ENCODE measurements around the gene SLC40A1.

SLC40A1 gene

DNA sequence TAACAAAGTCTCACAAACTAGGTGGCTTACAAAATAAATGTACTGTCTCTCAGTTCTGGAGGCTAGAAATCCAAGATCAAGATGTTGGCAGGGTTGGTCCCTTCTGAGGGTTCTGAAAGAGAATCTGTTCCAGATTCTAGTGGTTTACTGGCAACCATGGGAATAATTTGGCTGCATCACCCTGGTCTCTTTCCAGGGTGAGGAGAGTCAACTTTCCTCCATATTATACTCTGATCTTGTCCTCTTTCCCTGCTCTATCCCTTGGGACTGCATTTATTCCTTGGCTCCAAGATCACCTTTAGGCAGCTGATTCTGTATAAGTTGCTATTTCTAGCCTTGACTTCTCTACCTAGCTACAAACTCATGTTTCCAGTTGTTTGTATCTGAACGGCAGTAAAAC lies 35.2 kb downstream of the SLC40A1 start:
- Histone ChIP-seq H3K27me3 (ENCODE audit: insufficient read depth, low read length) (no peaks in the 10 kb centered on the region), H3K36me3 (ENCODE audit: insufficient read depth, low read depth, low read length) (no peaks in the 10 kb centered on the region), H3K4me1 (ENCODE audit: insufficient read depth, low read length) (no peaks in the 10 kb centered on the region), H3K9ac (ENCODE audit: low read depth, low read length) (no peak overlapping the region), H3K4me3 (ENCODE audit: low read length) (no peak overlapping the region), H3K9me3 (ENCODE audit: insufficient read depth, low read depth, low read length) (no peaks in the 10 kb centered on the region), H3K27ac (ENCODE audit: low read length) (no peak overlapping the region)

DNA sequence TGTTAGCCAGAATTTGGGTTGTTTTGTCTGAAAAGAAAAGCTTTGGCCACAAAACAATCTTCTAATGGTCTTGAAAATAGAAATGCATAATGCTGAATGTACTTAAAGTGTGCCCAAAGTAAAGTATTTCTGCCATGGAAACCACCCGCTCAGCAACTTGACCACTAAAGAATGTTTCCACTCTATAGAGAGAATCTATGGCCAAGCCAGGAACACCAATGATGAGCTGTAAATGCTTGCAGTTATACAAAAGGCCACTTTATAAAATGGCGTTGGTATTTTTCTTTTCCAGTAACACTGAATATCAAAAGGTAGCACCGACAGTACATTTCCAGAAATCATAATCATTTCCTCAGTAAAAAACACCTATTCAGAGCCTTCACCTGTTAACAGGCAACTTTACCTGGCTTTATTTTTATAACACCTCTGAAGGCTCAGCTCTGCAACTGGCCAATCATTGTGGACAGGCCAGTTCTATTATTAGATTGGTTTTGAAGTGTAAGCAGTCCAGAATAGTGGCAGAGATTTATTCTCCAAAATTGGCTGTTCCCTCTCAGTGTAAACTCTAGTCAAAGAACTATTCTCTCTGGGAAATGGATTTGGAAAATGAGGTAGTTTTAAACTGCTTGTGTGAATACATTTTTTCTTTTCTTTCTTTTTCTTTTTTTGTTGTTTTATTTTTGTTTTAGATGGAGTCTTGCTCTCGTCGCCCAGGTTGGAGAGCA lies 36.1 kb downstream of the SLC40A1 start:
- H3K36me3 ChIP-seq (ENCODE audit: insufficient read depth, low read depth, low read length): no peaks in the 10 kb centered on the region
- H3K27ac ChIP-seq (ENCODE audit: low read length): no peak overlapping the region
- H3K4me1 ChIP-seq (ENCODE audit: insufficient read depth, low read length): no peaks in the 10 kb centered on the region
- no peaks in the 10 kb centered on the region for H3K9me3 ChIP-seq (ENCODE audit: insufficient read depth, low read depth, low read length)
- no peak overlapping the region for H3K4me3 ChIP-seq (ENCODE audit: low read length)
- H3K27me3 ChIP-seq (ENCODE audit: insufficient read depth, low read length): no peaks in the 10 kb centered on the region
- H3K9ac ChIP-seq (ENCODE audit: low read depth, low read length): no peak overlapping the region

DNA sequence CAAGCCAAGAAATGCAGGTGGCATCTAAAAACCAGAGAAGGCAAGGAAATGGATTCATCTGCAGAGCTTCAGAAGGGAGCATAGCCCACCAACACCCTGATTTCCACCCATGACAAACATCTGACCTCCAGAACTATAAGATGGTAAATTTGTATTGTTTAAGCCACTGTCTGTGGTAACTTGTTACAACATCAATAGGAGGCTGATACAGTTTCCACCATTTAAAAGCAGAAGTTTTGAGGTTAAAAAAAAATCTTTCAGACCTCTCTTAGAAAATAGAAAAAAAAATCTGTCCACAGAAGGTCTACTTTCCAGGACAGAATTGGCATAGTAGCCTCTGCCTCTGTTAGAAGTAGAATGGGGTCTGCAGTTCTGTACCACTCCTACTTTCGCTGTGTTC lies 37.2 kb downstream of the SLC40A1 start:
- H3K9me3 ChIP-seq (ENCODE audit: insufficient read depth, low read depth, low read length): no peaks in the 10 kb centered on the region
- no peak overlapping the region for H3K4me3 ChIP-seq (ENCODE audit: low read length)
- H3K9ac ChIP-seq (ENCODE audit: low read depth, low read length): no peak overlapping the region
- no peaks in the 10 kb centered on the region for H3K4me1 ChIP-seq (ENCODE audit: insufficient read depth, low read length)
- no peaks in the 10 kb centered on the region for H3K27me3 ChIP-seq (ENCODE audit: insufficient read depth, low read length)
- no peaks in the 10 kb centered on the region for H3K36me3 ChIP-seq (ENCODE audit: insufficient read depth, low read depth, low read length)
- no peak overlapping the region for H3K27ac ChIP-seq (ENCODE audit: low read length)

DNA sequence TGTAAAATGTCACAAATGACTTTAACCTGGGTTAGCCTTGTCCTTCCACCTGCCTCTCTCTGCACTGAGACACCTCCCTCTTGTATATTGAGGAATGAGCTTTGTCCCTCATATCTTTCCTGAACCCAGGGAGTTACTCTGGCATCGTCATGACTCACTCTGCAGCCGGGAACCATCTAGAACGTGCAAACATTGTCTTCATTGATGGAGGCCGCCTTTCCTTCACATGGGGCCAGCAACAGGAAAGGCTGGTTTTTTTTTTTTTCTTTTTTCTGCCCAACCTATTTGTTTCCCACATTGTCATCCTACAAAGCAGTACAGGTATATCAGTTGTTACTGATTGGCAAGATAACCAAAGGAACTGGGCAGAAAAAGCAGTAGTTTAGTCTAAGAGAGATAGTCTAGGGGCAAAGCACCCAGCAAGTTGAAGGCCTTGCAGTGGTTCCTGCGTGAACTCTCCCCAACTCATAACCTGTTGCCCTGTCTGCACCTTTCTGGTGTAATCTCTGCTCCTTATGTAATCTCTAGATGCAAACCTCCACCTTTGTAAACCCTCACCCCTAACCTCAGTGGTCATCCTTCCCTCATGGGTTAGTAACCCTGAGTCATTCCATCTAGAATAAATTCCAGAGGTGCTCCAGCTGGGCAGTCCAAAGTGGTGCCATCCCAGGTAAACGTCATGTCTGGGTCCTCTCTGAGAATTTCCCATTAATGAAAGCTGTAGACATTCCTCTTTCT lies 38.3 kb downstream of the SLC40A1 start:
- no peak overlapping the region for H3K9ac ChIP-seq (ENCODE audit: low read depth, low read length)
- no peaks in the 10 kb centered on the region for H3K36me3 ChIP-seq (ENCODE audit: insufficient read depth, low read depth, low read length)
- H3K4me3 ChIP-seq (ENCODE audit: low read length): no peak overlapping the region
- H3K27ac ChIP-seq (ENCODE audit: low read length): no peak overlapping the region
- no peaks in the 10 kb centered on the region for H3K9me3 ChIP-seq (ENCODE audit: insufficient read depth, low read depth, low read length)
- no peaks in the 10 kb centered on the region for H3K4me1 ChIP-seq (ENCODE audit: insufficient read depth, low read length)
- H3K27me3 ChIP-seq (ENCODE audit: insufficient read depth, low read length): no peaks in the 10 kb centered on the region

DNA sequence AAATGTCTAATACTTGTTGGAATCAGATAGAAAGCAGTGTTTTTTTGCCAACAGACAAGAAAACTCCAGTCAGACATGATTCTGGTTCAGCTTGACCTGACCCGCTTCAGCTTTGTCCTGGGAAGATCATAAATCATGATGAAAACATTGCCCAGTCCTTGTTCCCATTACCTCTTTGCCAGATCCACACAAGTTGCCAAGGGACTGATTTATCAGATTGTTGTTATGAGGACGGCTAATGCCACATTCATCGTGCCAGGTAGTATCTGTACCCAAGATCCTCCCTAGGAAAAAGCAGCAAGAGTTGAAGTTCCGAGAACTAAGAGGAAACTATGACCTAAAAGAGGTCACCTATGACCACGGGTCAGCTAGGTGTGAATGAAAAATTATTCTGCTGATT lies 39.0 kb downstream of the SLC40A1 start:
- H3K4me1 ChIP-seq (ENCODE audit: insufficient read depth, low read length): no peaks in the 10 kb centered on the region
- no peaks in the 10 kb centered on the region for H3K9me3 ChIP-seq (ENCODE audit: insufficient read depth, low read depth, low read length)
- H3K27me3 ChIP-seq (ENCODE audit: insufficient read depth, low read length): no peaks in the 10 kb centered on the region
- no peak overlapping the region for H3K27ac ChIP-seq (ENCODE audit: low read length)
- H3K4me3 ChIP-seq (ENCODE audit: low read length): no peak overlapping the region
- H3K36me3 ChIP-seq (ENCODE audit: insufficient read depth, low read depth, low read length): no peaks in the 10 kb centered on the region
- H3K9ac ChIP-seq (ENCODE audit: low read depth, low read length): no peak overlapping the region

DNA sequence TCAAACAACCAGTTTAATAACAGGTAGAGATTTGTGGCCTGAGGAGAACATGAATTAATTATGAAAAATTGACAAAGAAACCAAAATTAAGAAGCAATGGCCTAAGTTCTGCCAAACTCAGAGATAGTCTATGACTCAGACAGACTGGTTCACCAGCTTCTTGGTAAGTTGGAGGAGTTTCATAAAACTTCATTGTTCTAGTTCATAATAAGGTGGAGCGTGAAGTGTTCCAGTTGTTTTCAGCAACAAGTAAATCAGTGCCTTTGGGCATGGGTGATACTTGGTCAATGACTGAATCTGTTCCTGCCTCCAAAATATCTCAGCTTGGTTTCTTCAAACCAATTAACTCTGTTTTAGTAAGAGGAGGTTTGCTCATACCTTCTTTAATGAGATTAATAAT lies 40.0 kb downstream of the SLC40A1 start:
- no peak overlapping the region for H3K9ac ChIP-seq (ENCODE audit: low read depth, low read length)
- no peak overlapping the region for H3K27ac ChIP-seq (ENCODE audit: low read length)
- no peaks in the 10 kb centered on the region for H3K36me3 ChIP-seq (ENCODE audit: insufficient read depth, low read depth, low read length)

DNA sequence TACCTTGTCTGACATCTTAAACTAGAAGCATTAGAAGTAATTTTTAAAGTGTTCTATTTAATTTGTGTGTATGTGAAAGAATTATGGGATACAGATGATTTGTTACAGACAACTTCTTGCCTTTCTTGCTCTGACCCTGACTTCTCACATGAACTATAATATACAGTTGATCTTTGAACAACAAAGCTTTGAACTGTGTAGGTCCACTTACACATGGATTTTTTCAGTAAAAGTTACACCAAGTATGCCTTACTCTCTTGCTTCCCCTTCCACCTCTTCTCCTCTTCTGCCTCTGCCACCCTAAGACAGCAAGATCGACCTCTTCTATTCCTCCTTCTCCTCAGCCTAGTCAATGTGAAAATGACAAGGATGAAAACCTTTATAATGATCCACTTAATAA lies 42.2 kb downstream of the SLC40A1 start:
- H3K27me3 ChIP-seq (ENCODE audit: insufficient read depth, low read length): no peaks in the 10 kb centered on the region
- H3K4me1 ChIP-seq (ENCODE audit: insufficient read depth, low read length): no peaks in the 10 kb centered on the region
- no peaks in the 10 kb centered on the region for H3K36me3 ChIP-seq (ENCODE audit: insufficient read depth, low read depth, low read length)
- H3K9ac ChIP-seq (ENCODE audit: low read depth, low read length): no peak overlapping the region
- H3K4me3 ChIP-seq (ENCODE audit: low read length): no peak overlapping the region
- H3K9me3 ChIP-seq (ENCODE audit: insufficient read depth, low read depth, low read length): no peaks in the 10 kb centered on the region
- no peak overlapping the region for H3K27ac ChIP-seq (ENCODE audit: low read length)

More for the DNA sequence above, 40.0 kb downstream of the SLC40A1 start:
- no peak overlapping the region for H3K4me3 ChIP-seq (ENCODE audit: low read length)
- no peaks in the 10 kb centered on the region for H3K9me3 ChIP-seq (ENCODE audit: insufficient read depth, low read depth, low read length)
- H3K4me1 ChIP-seq (ENCODE audit: insufficient read depth, low read length): no peaks in the 10 kb centered on the region
- H3K27me3 ChIP-seq (ENCODE audit: insufficient read depth, low read length): no peaks in the 10 kb centered on the region

DNA sequence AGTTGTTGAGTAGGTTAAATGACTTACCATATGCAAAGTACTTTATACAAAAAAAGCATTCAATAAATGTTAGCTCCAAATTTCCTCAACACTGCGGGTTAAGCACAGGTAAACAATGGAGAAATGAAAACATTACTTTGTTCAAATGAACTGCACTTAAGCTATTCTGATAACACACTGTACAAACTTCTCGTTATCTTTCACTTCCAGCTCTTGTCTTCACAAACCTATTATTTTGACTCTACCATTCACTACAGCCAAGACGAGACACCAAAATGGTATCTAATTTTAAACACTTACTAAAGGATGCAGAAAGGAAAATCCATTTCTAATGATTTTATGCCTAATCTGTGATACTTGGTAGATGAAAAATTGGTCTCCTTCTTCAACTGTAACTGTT lies 43.8 kb downstream of the SLC40A1 start:
- Histone ChIP-seq H3K4me1 (ENCODE audit: insufficient read depth, low read length) (no peaks in the 10 kb centered on the region), H3K9me3 (ENCODE audit: insufficient read depth, low read depth, low read length) (no peaks in the 10 kb centered on the region), H3K36me3 (ENCODE audit: insufficient read depth, low read depth, low read length) (no peaks in the 10 kb centered on the region), H3K9ac (ENCODE audit: low read depth, low read length) (no peak overlapping the region), H3K27ac (ENCODE audit: low read length) (no peak overlapping the region), H3K4me3 (ENCODE audit: low read length) (no peak overlapping the region), H3K27me3 (ENCODE audit: insufficient read depth, low read length) (no peaks in the 10 kb centered on the region)

DNA sequence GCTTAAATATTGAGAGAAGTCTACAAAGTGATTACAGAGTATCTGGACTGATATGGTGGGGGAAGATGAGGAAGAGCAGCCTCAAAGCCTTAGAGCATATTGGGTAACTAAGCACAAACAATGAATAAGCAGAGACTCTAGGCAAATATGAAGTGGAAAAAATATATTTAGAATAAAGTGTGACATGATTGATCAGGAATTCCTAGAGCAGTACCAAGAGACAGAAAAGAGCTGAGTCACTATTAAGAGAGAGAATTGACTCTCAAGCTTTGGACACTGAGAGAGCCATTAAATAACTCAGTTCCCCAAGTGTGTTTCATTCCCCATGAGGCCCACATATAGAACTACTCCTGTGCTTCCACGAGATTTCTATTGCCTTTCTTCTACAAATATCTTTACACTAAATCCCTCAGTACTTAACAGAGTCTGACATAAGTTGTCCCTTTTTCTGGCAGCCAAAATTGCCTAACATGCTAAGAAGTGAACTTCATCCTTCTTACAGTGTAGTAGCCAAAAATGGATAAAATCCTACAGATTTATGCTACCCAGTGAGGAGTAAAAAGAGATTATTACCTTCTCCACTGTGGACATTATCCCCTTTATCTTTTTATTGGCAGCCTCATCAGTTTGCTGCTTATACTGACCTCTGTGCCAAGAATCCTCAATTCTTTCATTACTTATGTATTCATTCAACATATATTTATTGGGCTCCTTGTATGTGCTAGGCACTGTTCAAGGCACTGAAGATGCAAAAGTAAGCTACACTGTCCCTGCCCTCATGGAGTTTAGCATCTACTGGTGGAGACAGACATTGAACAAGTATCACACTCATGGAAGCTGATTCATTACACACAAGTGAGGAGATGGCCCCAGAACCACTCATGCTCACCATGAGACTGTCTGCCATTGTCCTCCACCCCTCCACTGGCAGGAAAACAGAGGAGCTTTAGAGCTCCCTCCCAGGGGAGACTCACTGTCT lies 45.4 kb downstream of the SLC40A1 start:
- no peaks in the 10 kb centered on the region for H3K4me1 ChIP-seq (ENCODE audit: insufficient read depth, low read length)

DNA sequence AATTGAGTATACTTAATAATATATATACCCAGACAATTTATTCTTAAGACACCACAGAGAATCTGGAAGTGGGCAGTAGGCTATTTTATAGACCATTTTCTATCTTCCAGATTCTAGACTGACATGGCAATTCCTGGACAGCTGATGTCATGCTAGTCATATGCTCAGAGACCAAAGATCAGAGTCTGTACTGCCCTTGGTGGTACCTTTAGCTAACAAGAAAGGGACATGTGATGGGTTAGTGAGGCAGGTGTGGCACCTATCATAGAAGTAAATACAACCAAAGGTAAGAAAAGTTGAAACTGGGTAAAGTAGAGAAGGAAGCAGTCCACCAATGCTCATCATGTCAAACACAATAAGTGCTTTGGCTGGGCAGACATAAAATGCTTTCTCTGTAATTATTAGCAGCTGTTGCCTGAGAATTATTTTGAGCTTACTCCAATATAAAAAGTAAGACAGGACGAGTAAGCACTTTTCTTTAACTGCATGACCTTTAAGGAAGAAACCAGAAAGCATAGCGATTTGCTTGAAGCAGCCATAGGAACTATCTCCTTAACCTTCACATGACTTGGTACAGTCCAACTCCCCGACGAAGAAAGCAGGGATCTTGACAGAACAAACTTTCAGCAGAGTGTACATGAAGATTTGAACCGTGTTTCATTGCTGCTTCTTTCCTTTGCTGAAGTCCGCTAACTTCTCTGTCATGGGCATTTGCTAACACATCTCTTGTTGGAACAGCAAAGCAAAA lies 47.1 kb downstream of the SLC40A1 start:
- Histone ChIP-seq H3K27ac (ENCODE audit: low read length) (no peak overlapping the region), H3K36me3 (ENCODE audit: insufficient read depth, low read depth, low read length) (no peaks in the 10 kb centered on the region), H3K9ac (ENCODE audit: low read depth, low read length) (no peak overlapping the region), H3K27me3 (ENCODE audit: insufficient read depth, low read length) (no peaks in the 10 kb centered on the region), H3K9me3 (ENCODE audit: insufficient read depth, low read depth, low read length) (no peaks in the 10 kb centered on the region), H3K4me1 (ENCODE audit: insufficient read depth, low read length) (no peaks in the 10 kb centered on the region), H3K4me3 (ENCODE audit: low read length) (no peak overlapping the region)

More for the DNA sequence above, 45.4 kb downstream of the SLC40A1 start:
- Histone ChIP-seq H3K27me3 (ENCODE audit: insufficient read depth, low read length) (no peaks in the 10 kb centered on the region), H3K4me3 (ENCODE audit: low read length) (no peak overlapping the region), H3K9ac (ENCODE audit: low read depth, low read length) (no peak overlapping the region), H3K9me3 (ENCODE audit: insufficient read depth, low read depth, low read length) (no peaks in the 10 kb centered on the region), H3K27ac (ENCODE audit: low read length) (no peak overlapping the region), H3K36me3 (ENCODE audit: insufficient read depth, low read depth, low read length) (no peaks in the 10 kb centered on the region)

DNA sequence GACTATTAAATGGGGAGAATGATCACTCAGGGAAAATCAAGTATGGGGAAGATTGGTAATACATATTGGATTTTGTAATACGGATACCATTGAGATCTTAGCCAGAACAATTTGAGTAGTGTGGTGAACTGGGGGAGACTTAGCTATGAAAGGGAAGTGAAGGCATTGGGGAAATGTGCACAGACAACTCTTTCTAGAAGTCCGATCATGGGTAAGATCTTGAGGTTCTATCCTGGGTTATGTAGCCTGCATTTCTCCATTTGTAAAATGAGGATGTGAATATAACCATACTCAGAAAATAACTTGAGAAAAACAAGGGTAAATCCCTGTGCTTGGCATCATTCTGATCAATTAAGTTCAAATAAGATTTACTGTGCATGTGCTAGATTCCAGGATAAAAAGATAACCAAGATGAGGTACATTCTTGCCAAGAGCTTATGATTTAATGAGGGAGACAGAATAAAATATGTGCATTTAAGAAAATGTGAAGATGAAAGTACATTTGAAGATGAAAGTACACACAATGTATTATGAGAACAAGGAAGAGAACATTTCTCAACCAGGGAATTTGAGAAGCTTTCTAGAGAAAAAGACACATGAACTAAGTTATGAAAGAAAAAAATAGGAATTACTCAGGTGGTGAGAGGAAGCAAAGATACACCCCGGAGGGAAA lies 49.5 kb downstream of the SLC40A1 start:
- Histone ChIP-seq H3K4me3 (ENCODE audit: low read length) (no peak overlapping the region), H3K36me3 (ENCODE audit: insufficient read depth, low read depth, low read length) (no peaks in the 10 kb centered on the region), H3K27ac (ENCODE audit: low read length) (no peak overlapping the region), H3K27me3 (ENCODE audit: insufficient read depth, low read length) (no peaks in the 10 kb centered on the region), H3K9me3 (ENCODE audit: insufficient read depth, low read depth, low read length) (no peaks in the 10 kb centered on the region), H3K9ac (ENCODE audit: low read depth, low read length) (no peak overlapping the region), H3K4me1 (ENCODE audit: insufficient read depth, low read length) (no peaks in the 10 kb centered on the region)

Measured in iPS-20b (cell line).